OCI-LY3 (cell line): ENCODE data around the gene MTX2.

ENCODE experiments used
- H2AFZ ChIP-seq: fragments of 200-600, 300-600 bp; shearing (Covaris generic); 2 replicates; pipeline ENCODE4 v1.6.0; 2014; ENCODE audit warnings: antibody characterized with exemption, low read depth, low read length
- H3K27ac ChIP-seq: fragments of 200-600, 300-600 bp; sonication (generic); 2 replicates; pipeline ENCODE4 v1.5.1; 2014; ENCODE audit warnings: mild to moderate bottlenecking, low read length, moderate library complexity, mixed read lengths
- H3K27me3 ChIP-seq: fragments of 200-600, 300-600 bp; sonication (generic); 2 replicates; pipeline ENCODE4 v1.6.1; 2014; ENCODE audit warnings: low read depth, low read length, mixed read lengths
- H3K36me3 ChIP-seq: fragments of 200-600, 300-600 bp; sonication (generic); replicated peaks from 2 replicates; pipeline ENCODE3; 2014; ENCODE audit warnings: low read depth, low read length, mixed read lengths
- H3K4me1 ChIP-seq: fragments of 300-600, 200-600 bp; sonication (generic); 2 replicates; pipeline ENCODE4 v1.6.1; 2014; ENCODE audit warnings: low read length, mixed read lengths
- H3K4me2 ChIP-seq: fragments of 200-600, 300-600 bp; sonication (generic); 2 replicates; pipeline ENCODE4 v1.6.1; 2014; ENCODE audit warnings: low read length, mixed read lengths
- H3K4me3 ChIP-seq: fragments of 300-600, 200-600 bp; sonication (generic); 2 replicates; pipeline ENCODE4 v1.5.1; 2014; ENCODE audit warnings: antibody characterized with exemption, mild to moderate bottlenecking, low read length, moderate library complexity
- H3K79me2 ChIP-seq: fragments of 300-600, 200-600 bp; shearing (Covaris generic); 2 replicates; pipeline ENCODE4 v1.6.1; 2014; ENCODE audit warnings: mild to moderate bottlenecking, low read length, mixed read lengths
- H3K9ac ChIP-seq: fragments of 300-600, 200-600 bp; shearing (Covaris generic); 2 replicates; pipeline ENCODE4 v1.6.0; 2014; ENCODE audit warnings: mild to moderate bottlenecking, low read length, moderate library complexity
- H3K9me3 ChIP-seq: fragments of 200-600, 300-600 bp; shearing (Covaris generic); 2 replicates; pipeline ENCODE4 v1.6.1; 2014; ENCODE audit warnings: low read length, mixed read lengths; ENCODE audit not compliant: insufficient read depth
- H4K20me1 ChIP-seq: fragments of 200-600, 300-600 bp; sonication (generic); 2 replicates; pipeline ENCODE4 v1.6.1; 2016; ENCODE audit warnings: low read length, mixed read lengths; ENCODE audit not compliant: insufficient read depth
- EZH2phosphoT487 ChIP-seq: fragments of 200-600 bp; shearing (Covaris generic); IDR thresholded peaks from 2 replicates; pipeline ENCODE4 v1.6.1; 2018; ENCODE audit warnings: antibody characterized with exemption, mixed run types, low read depth
- TF ChIP-seq, protein P1 (sequence below): fragments of 200-600, 300-600 bp; sonication (generic); IDR thresholded peaks from 2 replicates; pipeline ENCODE4 v1.5.1; 2014; ENCODE audit warnings: antibody characterized with exemption, low read length, low read depth

MTX2 gene

GRCh38 chr2:176246331-176246730, 22.9 kb upstream of the MTX2 start:
- no peak overlapping the region for H2AFZ ChIP-seq
- no peak overlapping the region for H3K27ac ChIP-seq
- H3K36me3 ChIP-seq: no peaks in the 10 kb centered on the region
- H3K9ac ChIP-seq: no peak overlapping the region
- no peak overlapping the region for H3K4me2 ChIP-seq
- no peaks in the 10 kb centered on the region for H3K27me3 ChIP-seq
- TF ChIP-seq EZH2phosphoT487: no peak
- TF ChIP-seq, protein P1, sequence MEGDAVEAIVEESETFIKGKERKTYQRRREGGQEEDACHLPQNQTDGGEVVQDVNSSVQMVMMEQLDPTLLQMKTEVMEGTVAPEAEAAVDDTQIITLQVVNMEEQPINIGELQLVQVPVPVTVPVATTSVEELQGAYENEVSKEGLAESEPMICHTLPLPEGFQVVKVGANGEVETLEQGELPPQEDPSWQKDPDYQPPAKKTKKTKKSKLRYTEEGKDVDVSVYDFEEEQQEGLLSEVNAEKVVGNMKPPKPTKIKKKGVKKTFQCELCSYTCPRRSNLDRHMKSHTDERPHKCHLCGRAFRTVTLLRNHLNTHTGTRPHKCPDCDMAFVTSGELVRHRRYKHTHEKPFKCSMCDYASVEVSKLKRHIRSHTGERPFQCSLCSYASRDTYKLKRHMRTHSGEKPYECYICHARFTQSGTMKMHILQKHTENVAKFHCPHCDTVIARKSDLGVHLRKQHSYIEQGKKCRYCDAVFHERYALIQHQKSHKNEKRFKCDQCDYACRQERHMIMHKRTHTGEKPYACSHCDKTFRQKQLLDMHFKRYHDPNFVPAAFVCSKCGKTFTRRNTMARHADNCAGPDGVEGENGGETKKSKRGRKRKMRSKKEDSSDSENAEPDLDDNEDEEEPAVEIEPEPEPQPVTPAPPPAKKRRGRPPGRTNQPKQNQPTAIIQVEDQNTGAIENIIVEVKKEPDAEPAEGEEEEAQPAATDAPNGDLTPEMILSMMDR: no peak
- no peaks in the 10 kb centered on the region for H4K20me1 ChIP-seq
- H3K4me1 ChIP-seq: no peaks in the 10 kb centered on the region
- no peaks in the 10 kb centered on the region for H3K9me3 ChIP-seq
- H3K79me2 ChIP-seq: no peaks in the 10 kb centered on the region
- H3K4me3 ChIP-seq: no peak overlapping the region

GRCh38 chr2:176247859-176248258, 21.4 kb upstream of the MTX2 start:
- Histone ChIP-seq H3K4me3 (no peak overlapping the region), H3K4me1 (no peaks in the 10 kb centered on the region), H3K9me3 (no peaks in the 10 kb centered on the region), H3K27me3 (no peaks in the 10 kb centered on the region), H3K4me2 (no peak overlapping the region), H3K79me2 (no peaks in the 10 kb centered on the region), H3K9ac (no peak overlapping the region), H4K20me1 (no peaks in the 10 kb centered on the region), H3K27ac (no peak overlapping the region), H2AFZ (no peak overlapping the region), H3K36me3 (no peaks in the 10 kb centered on the region)
- no peak for TF ChIP-seq EZH2phosphoT487
- TF ChIP-seq, protein P1: no peak

GRCh38 chr2:176251928-176252327, 17.3 kb upstream of the MTX2 start:
- H3K27me3 ChIP-seq: no peaks in the 10 kb centered on the region
- no peak overlapping the region for H3K27ac ChIP-seq
- no peaks in the 10 kb centered on the region for H3K9me3 ChIP-seq
- H3K4me2 ChIP-seq: no peak overlapping the region
- no peak overlapping the region for H3K4me3 ChIP-seq
- no peak for TF ChIP-seq EZH2phosphoT487
- TF ChIP-seq, protein P1: no peak
- no peaks in the 10 kb centered on the region for H4K20me1 ChIP-seq
- H3K4me1 ChIP-seq: no peaks in the 10 kb centered on the region
- H2AFZ ChIP-seq: no peak overlapping the region
- no peaks in the 10 kb centered on the region for H3K36me3 ChIP-seq
- no peak overlapping the region for H3K9ac ChIP-seq
- no peaks in the 10 kb centered on the region for H3K79me2 ChIP-seq

DNA sequence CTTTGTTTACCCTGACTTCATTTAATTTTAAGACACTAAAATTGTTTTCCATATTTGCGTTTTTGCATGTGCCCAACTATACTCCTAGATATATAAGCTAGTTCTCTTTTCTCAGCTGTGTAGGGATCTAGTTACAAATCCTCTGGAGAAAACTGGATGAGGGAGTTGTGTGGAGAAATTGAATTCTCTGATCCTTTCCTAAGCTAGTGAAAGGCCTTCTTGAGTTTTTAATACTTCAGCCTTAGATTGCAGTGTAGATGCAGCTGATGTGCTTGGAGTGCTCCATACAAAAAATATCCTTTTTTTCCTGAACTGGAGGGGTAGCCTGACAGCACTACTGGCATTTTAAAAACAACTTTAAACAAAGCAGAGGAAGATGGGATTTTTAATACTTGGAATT, 8.6 kb upstream of the MTX2 start:
- H3K9me3 ChIP-seq: no peaks in the 10 kb centered on the region
- H4K20me1 ChIP-seq: no peaks in the 10 kb centered on the region
- no peaks in the 10 kb centered on the region for H3K27me3 ChIP-seq
- H3K79me2 ChIP-seq: no peaks in the 10 kb centered on the region
- no peak overlapping the region for H3K27ac ChIP-seq
- no peak overlapping the region for H3K4me2 ChIP-seq
- H3K9ac ChIP-seq: no peak overlapping the region
- H3K4me3 ChIP-seq: no peak overlapping the region
- no peak overlapping the region for H2AFZ ChIP-seq
- no peaks in the 10 kb centered on the region for H3K4me1 ChIP-seq
- TF ChIP-seq, protein P1: no peak
- TF ChIP-seq EZH2phosphoT487: no peak
- no peaks in the 10 kb centered on the region for H3K36me3 ChIP-seq
